Measurements from ENCODE around the gene FAM53A.

FAM53A gene

DNA sequence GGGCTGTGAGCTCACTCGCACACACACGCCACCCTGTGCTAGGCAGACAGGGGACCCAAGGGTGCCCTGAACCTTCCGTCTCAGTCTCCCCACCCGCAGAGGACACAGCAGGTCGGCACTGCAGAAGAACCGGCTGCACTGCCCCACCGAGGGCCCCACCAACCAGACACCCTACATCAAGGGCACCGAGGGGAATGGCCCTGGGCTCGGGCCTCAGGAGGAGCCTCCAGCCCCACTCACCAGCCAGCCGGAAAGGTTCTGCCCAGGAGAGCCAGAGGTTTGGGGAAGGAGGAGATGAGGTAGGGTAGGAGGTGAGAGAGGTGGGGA lies 45.9 kb downstream of the FAM53A start:
- no peak for DNase-seq (ENCODE audit: low read depth, low spot score)
- H3K9me3 ChIP-seq (ENCODE audit: control insufficient read depth, insufficient read depth, low read length), result no peaks in the 10 kb centered on the region
- H3K36me3 ChIP-seq (ENCODE audit: control insufficient read depth, insufficient read depth, low read length), result no peaks in the 10 kb centered on the region
- H3K4me1 ChIP-seq (ENCODE audit: control insufficient read depth, insufficient read depth, low read length), result no peaks in the 10 kb centered on the region
- no peak overlapping the region for H3K27ac ChIP-seq (ENCODE audit: low read length)
- H3K27me3 ChIP-seq (ENCODE audit: control insufficient read depth, insufficient read depth, low read length), result no peaks in the 10 kb centered on the region
- WGBS (ENCODE audit: insufficient coverage, insufficient read length), result no CpG with 5 or more reads among the region's 10 CpGs
- H3K4me3 ChIP-seq (ENCODE audit: low read length), result no peak overlapping the region

- Histone ChIP-seq H3K4me1 (ENCODE audit: control insufficient read depth, insufficient read depth, low read length) (no peaks in the 10 kb centered on the region), H3K27me3 (ENCODE audit: control insufficient read depth, insufficient read depth, low read length) (no peaks in the 10 kb centered on the region), H3K27ac (ENCODE audit: low read length) (no peak overlapping the region), H3K9me3 (ENCODE audit: control insufficient read depth, insufficient read depth, low read length) (no peaks in the 10 kb centered on the region), H3K4me3 (ENCODE audit: low read length) (no peak overlapping the region), H3K36me3 (ENCODE audit: control insufficient read depth, insufficient read depth, low read length) (no peaks in the 10 kb centered on the region)
- no peak for DNase-seq (ENCODE audit: low read depth, low spot score)
- WGBS (ENCODE audit: insufficient coverage, insufficient read length), result no CpG with 5 or more reads among the region's 12 CpGs
These were observed 46.4 kb downstream of the FAM53A start for GRCh38 chr4:1637580-1638271.

GRCh38 chr4:1636490-1637211 lies 47.5 kb downstream of the FAM53A start:
- Histone ChIP-seq H3K27me3 (ENCODE audit: control insufficient read depth, insufficient read depth, low read length) (no peaks in the 10 kb centered on the region), H3K4me3 (ENCODE audit: low read length) (no peak overlapping the region), H3K9me3 (ENCODE audit: control insufficient read depth, insufficient read depth, low read length) (no peaks in the 10 kb centered on the region), H3K4me1 (ENCODE audit: control insufficient read depth, insufficient read depth, low read length) (no peaks in the 10 kb centered on the region), H3K36me3 (ENCODE audit: control insufficient read depth, insufficient read depth, low read length) (no peaks in the 10 kb centered on the region), H3K27ac (ENCODE audit: low read length) (no peak overlapping the region)
- WGBS (ENCODE audit: insufficient coverage, insufficient read length), result no CpG with 5 or more reads among the region's 30 CpGs
- DNase-seq (ENCODE audit: low read depth, low spot score), result no peak

- DNase-seq (ENCODE audit: low read depth, low spot score), result no peak
- Histone ChIP-seq H3K27ac (ENCODE audit: low read length) (no peak overlapping the region), H3K36me3 (ENCODE audit: control insufficient read depth, insufficient read depth, low read length) (no peaks in the 10 kb centered on the region), H3K27me3 (ENCODE audit: control insufficient read depth, insufficient read depth, low read length) (no peaks in the 10 kb centered on the region), H3K9me3 (ENCODE audit: control insufficient read depth, insufficient read depth, low read length) (no peaks in the 10 kb centered on the region), H3K4me3 (ENCODE audit: low read length) (no peak overlapping the region), H3K4me1 (ENCODE audit: control insufficient read depth, insufficient read depth, low read length) (no peaks in the 10 kb centered on the region)
- WGBS (ENCODE audit: insufficient coverage, insufficient read length), result no CpG with 5 or more reads among the region's 7 CpGs
These were observed 48.6 kb downstream of the FAM53A start for GRCh38 chr4:1635464-1635863.

DNA sequence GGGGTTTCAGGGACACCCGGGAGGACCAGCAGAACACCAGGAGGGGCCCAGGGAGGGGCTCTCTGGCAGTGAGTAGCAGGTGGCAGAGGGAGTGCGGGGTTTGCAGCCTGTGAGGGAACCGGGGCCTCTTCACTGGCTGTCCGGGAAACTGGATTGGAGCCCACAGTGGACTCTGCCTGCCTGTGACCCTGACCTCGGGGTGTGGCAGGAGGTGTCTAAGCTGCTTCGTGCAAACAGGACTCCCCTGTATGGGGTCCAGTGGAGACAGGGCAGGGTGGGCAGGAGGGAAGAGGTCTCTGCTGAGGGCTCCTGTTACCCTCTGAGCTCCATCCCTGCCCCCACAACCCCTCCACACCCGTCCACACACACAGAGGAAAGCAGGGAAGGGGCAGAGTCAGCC lies 50.1 kb downstream of the FAM53A start:
- Histone ChIP-seq H3K4me1 (ENCODE audit: control insufficient read depth, insufficient read depth, low read length) (no peaks in the 10 kb centered on the region), H3K4me3 (ENCODE audit: low read length) (no peak overlapping the region), H3K9me3 (ENCODE audit: control insufficient read depth, insufficient read depth, low read length) (no peaks in the 10 kb centered on the region), H3K27ac (ENCODE audit: low read length) (no peak overlapping the region), H3K36me3 (ENCODE audit: control insufficient read depth, insufficient read depth, low read length) (no peaks in the 10 kb centered on the region), H3K27me3 (ENCODE audit: control insufficient read depth, insufficient read depth, low read length) (no peaks in the 10 kb centered on the region)
- DNase-seq (ENCODE audit: low read depth, low spot score), result no peak
- no CpG with 5 or more reads among the region's 7 CpGs for WGBS (ENCODE audit: insufficient coverage, insufficient read length)

DNA sequence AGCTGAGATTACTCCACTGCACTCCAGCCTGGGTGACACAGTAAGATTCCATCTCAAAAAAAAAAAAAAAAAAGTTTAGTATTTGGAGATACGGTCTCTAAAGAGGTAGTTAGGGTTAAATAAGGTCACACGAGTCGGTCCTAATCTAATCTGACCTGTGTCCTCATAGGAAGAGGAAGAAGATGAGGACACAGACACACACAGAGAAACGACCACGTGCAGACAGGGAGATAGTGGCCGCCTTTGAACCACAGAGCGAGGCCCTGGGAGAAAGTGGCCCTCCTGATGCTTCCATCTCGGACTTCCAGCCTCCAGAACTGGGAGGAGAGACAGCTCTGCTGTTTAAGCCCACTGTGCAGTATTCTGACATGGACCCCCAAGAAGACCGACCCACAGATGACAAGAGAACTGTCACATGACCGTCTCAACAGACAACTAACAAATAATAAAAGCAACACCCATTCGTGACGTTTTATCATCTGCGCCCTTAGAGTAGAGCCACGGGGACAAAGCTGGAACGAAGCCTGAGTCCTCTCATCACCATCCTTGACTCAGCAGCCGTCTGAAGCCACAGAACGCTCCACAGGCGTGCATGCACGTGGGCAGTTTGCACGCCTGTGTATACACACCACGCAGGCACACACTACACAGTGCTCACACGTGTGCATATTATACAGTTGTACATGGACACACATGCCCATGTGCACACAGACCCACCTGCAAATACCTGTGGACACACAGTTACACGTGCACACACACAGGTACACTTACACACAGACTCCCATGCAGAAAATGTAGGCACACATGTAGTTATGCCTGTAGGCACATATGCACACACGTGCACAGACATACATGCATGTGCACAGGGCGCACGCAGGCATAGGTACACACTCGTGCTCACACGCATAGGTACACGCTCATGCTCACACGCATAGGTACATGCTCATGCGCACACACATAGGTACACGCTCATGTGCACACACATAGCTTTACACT lies 51.7 kb downstream of the FAM53A start:
- no peak overlapping the region for H3K4me3 ChIP-seq (ENCODE audit: low read length)
- H3K4me1 ChIP-seq (ENCODE audit: control insufficient read depth, insufficient read depth, low read length), result no peaks in the 10 kb centered on the region
- no peaks in the 10 kb centered on the region for H3K9me3 ChIP-seq (ENCODE audit: control insufficient read depth, insufficient read depth, low read length)
- H3K36me3 ChIP-seq (ENCODE audit: control insufficient read depth, insufficient read depth, low read length), result no peaks in the 10 kb centered on the region
- no peaks in the 10 kb centered on the region for H3K27me3 ChIP-seq (ENCODE audit: control insufficient read depth, insufficient read depth, low read length)
- no CpG with 5 or more reads among the region's 32 CpGs for WGBS (ENCODE audit: insufficient coverage, insufficient read length)
- DNase-seq (ENCODE audit: low read depth, low spot score), result no peak
- H3K27ac ChIP-seq (ENCODE audit: low read length), result no peak overlapping the region

GRCh38 chr4:1631136-1631535 lies 53.0 kb downstream of the FAM53A start:
- no peaks in the 10 kb centered on the region for H3K4me1 ChIP-seq (ENCODE audit: control insufficient read depth, insufficient read depth, low read length)
- no peak for DNase-seq (ENCODE audit: low read depth, low spot score)
- no peaks in the 10 kb centered on the region for H3K9me3 ChIP-seq (ENCODE audit: control insufficient read depth, insufficient read depth, low read length)
- H3K27ac ChIP-seq (ENCODE audit: low read length), result no peak overlapping the region
- H3K4me3 ChIP-seq (ENCODE audit: low read length), result no peak overlapping the region
- H3K27me3 ChIP-seq (ENCODE audit: control insufficient read depth, insufficient read depth, low read length), result no peaks in the 10 kb centered on the region
- WGBS (ENCODE audit: insufficient coverage, insufficient read length), result no CpG with 5 or more reads among the region's 9 CpGs
- H3K36me3 ChIP-seq (ENCODE audit: control insufficient read depth, insufficient read depth, low read length), result no peaks in the 10 kb centered on the region

- WGBS (ENCODE audit: insufficient coverage, insufficient read length), result no CpG with 5 or more reads among the region's 19 CpGs
- H3K27ac ChIP-seq (ENCODE audit: low read length), result no peak overlapping the region
- no peaks in the 10 kb centered on the region for H3K4me1 ChIP-seq (ENCODE audit: control insufficient read depth, insufficient read depth, low read length)
- DNase-seq (ENCODE audit: low read depth, low spot score), result no peak
- H3K36me3 ChIP-seq (ENCODE audit: control insufficient read depth, insufficient read depth, low read length), result no peaks in the 10 kb centered on the region
- H3K4me3 ChIP-seq (ENCODE audit: low read length), result no peak overlapping the region
- H3K27me3 ChIP-seq (ENCODE audit: control insufficient read depth, insufficient read depth, low read length), result no peaks in the 10 kb centered on the region
- no peaks in the 10 kb centered on the region for H3K9me3 ChIP-seq (ENCODE audit: control insufficient read depth, insufficient read depth, low read length)
These were observed 53.8 kb downstream of the FAM53A start for GRCh38 chr4:1630266-1630665.

- WGBS (ENCODE audit: insufficient coverage, insufficient read length), result no CpG with 5 or more reads among the region's 10 CpGs
- no peaks in the 10 kb centered on the region for H3K27me3 ChIP-seq (ENCODE audit: control insufficient read depth, insufficient read depth, low read length)
- no peaks in the 10 kb centered on the region for H3K9me3 ChIP-seq (ENCODE audit: control insufficient read depth, insufficient read depth, low read length)
- H3K4me3 ChIP-seq (ENCODE audit: low read length), result no peak overlapping the region
- no peak for DNase-seq (ENCODE audit: low read depth, low spot score)
- H3K4me1 ChIP-seq (ENCODE audit: control insufficient read depth, insufficient read depth, low read length), result no peaks in the 10 kb centered on the region
- H3K27ac ChIP-seq (ENCODE audit: low read length), result no peak overlapping the region
- H3K36me3 ChIP-seq (ENCODE audit: control insufficient read depth, insufficient read depth, low read length), result no peaks in the 10 kb centered on the region
These were observed 54.4 kb downstream of the FAM53A start for GRCh38 chr4:1629699-1630083.

DNA sequence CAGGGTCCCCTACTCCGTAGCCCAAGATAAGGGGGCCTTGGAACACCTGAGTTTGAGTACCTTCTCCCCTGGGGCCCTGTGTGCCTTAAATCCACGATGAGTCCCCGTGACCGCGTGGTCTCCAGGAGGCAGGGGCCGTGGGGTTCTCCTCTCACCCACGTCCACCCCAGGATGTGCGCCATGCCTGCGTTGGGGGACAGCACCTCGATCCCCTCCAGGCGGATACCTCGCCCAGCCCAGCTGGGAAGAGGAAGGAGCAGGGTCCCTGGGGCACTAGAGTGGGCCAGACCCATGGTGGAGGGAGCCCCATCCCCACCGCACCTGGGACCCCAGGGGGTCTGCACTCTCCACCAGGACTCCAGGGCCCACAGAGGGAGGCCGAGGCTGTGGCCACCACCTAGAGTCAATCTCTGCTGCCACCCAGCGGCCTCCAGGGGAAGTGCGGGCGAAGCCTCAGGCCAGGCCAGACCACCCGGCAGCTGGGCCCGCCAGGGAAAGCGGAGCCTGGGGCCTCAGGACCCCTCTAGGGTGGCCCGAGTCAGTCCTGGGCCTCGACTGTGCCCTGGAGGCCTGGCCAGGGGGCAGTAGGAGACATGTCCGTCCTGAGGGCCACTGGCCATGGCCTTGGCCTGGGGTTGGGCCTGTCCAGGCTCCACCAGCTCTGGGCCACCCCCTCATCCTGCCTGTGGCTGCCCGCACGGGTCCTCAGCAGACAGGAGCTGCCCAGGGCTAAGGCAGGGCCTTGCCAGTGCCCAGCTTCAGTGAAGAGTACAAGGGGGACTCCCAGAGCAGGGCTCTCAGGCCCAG lies 55.0 kb downstream of the FAM53A start:
- peak; percentile 27 for DNase-seq (ENCODE audit: low read depth, low spot score)
- Histone ChIP-seq H3K36me3 (ENCODE audit: control insufficient read depth, insufficient read depth, low read length) (no peaks in the 10 kb centered on the region), H3K27me3 (ENCODE audit: control insufficient read depth, insufficient read depth, low read length) (no peaks in the 10 kb centered on the region), H3K9me3 (ENCODE audit: control insufficient read depth, insufficient read depth, low read length) (no peaks in the 10 kb centered on the region), H3K4me3 (ENCODE audit: low read length) (no peak overlapping the region), H3K27ac (ENCODE audit: low read length) (no peak overlapping the region), H3K4me1 (ENCODE audit: control insufficient read depth, insufficient read depth, low read length) (no peaks in the 10 kb centered on the region)
- WGBS (ENCODE audit: insufficient coverage, insufficient read length), result no CpG with 5 or more reads among the region's 25 CpGs

All from iPS DF 6.9 (cell line).